Measurements from ENCODE around the gene PRKD2. TPM values are rescaled to one million over a fixed set of nuclear protein-coding genes. Genes with fewer than 3 reads are reported as not detected.

The PRKD2 gene
- total and polyA plus RNA-seq, 2 of the 8 experiments (the other 6 are each of a cell fraction or from before 2014, with no cell fraction given), result 24.4 to 63.8 TPM

DNA sequence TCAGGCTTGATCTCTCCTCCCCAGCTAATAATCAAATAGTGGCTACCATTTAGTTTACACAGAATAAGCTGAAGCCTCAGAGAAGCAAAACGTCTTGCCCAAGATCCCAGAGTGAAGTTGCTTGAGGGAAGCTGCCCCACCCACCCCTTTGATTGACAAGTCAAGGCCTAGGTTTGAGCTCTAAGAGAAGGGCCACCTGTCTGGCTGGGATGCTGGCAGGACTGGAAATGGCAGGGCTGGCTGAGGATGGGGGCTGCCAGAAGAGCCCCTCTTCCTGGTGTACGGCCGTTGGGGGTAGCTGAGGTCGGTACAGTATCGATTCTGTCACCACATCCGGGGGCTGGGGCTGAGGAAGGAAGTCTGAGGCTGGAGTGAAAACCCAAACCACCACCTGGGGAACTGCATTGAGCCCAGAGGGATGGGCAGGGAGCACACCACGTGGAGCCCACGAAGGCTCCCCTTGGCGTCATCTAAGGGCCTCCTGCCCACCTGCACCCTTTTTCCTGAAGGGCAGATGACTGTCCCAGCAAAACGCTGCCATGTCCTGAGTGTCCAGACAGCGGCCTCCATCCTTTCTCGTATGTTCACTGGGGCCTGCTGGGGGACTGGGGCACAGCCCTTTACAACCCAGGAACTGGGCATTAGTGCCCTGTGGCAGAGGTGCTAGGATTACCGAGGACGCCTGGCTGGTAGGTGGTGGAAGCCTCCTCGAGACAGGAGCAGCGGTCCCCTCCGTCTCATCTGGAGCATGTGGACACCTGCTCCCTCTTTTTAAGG, 1.4 kb upstream of the PRKD2 start:
- H3K27me3 ChIP-seq (replicated peaks in 1 of 4; ENCODE audit: control insufficient read depth in 3 of 4, extremely low read depth in 1 of 4, insufficient read depth in 3 of 4, low read length in 3 of 4), result no peaks in the 10 kb centered on the region
- H3K18ac ChIP-seq (ENCODE audit: extremely low read depth, low read length), result no peak overlapping the region; the same call in 1 of the 2 replicates
- peak overlapping the region; percentile 33; the same call in 1 of the 2 replicates for H2AK5ac ChIP-seq (ENCODE audit: low read depth, low read length)
- H3K9ac ChIP-seq (replicated peaks in 1 of 4; ENCODE audit: extremely low read depth in 1 of 4, low read depth in 3 of 4, low read length in 3 of 4), result no peak overlapping the region
- H3K4ac ChIP-seq (replicated peaks; ENCODE audit: insufficient read length, low read depth, low read length), result no peak overlapping the region
- DNase-seq (ENCODE audit: low read depth in 1 of 2, low spot score in 2 of 2), result peak in 1 of 2 experiments; percentile 61
- H2BK20ac ChIP-seq (ENCODE audit: low read length), result no peak overlapping the region
- H3K4me2 ChIP-seq (ENCODE audit: insufficient read depth in 1 of 2, low read depth in 2 of 2, low read length in 2 of 2), result peak overlapping the region; percentile 91 to 95
- H2BK5ac ChIP-seq (ENCODE audit: low read depth, low read length), result peak overlapping the region; percentile 69; the same call in 1 of the 2 replicates
- 0 out of 2 replicates have a peak overlapping the region, but pooled peaks have one; percentile 4 for H2BK15ac ChIP-seq (ENCODE audit: low read length)
- ChIA-PET CTCF (ENCODE audit: partially characterized antibody) (interaction anchor here (0.7 to 1.7 kb wide), 5 partner anchors 11 to 56 kb away, joined by 3 to 17 read pairs (median 5); no protein-coding TSS in a partner anchor), POLR2A (ENCODE audit: partially characterized antibody) (interaction anchor here (0.7 to 2.8 kb wide), 9 partner anchors 10 to 94 kb away, joined by 3 to 7 read pairs (median 3); partner anchors contain the start of gene SLC1A5)
- peaks cover 7 to 16% of the 10 kb centered on the region in 2 experiments for H4K20me1 ChIP-seq (replicated peaks in 1 of 2; ENCODE audit: control insufficient read depth in 1 of 2, insufficient read depth in 2 of 2, low read length in 2 of 2)
- no peak overlapping the region for H3K14ac ChIP-seq (ENCODE audit: insufficient read length)
- H3K79me2 ChIP-seq (ENCODE audit: control insufficient read depth in 1 of 2, insufficient read depth in 2 of 2, low read length in 2 of 2), result peaks cover 0 to 16% of the 10 kb centered on the region in 2 experiments; a peak in 2 of 4 replicates
- 79% methylated on average over 16 of the region's 17 CpGs; no CpG with 5 or more reads in 1 of the 2 experiments for WGBS, 2 experiments (ENCODE audit: extremely low coverage in 1 of 2, insufficient coverage in 1 of 2, insufficient read length in 1 of 2, insufficient replicate concordance in 2 of 2, low coverage in 1 of 2, low lambda C conversion rate in 2 of 2, missing lambda C conversion rate in 1 of 2)
- no peak overlapping the region for H3K56ac ChIP-seq (replicated peaks; ENCODE audit: insufficient read length, low read depth, low read length)
- no peak overlapping the region for H2BK12ac ChIP-seq (ENCODE audit: low read depth, low read length)
- H3K36me3 ChIP-seq (ENCODE audit: control insufficient read depth in 2 of 4, insufficient read depth in 4 of 4, low read length in 3 of 4), result peaks cover 2 to 32% (median 24%) of the 10 kb centered on the region in 4 experiments; a peak in 5 of 8 replicates
- H4K5ac ChIP-seq (ENCODE audit: insufficient read length, low read depth, low read length), result no peak overlapping the region
- FAIRE-seq, result no peak
- no peak overlapping the region for H2AFZ ChIP-seq (ENCODE audit: low read length)
- peak overlapping the region in 1 of 4 experiments; percentile 94; a peak in 3 of 8 replicates for H3K4me3 ChIP-seq (ENCODE audit: extremely low read depth in 1 of 4, insufficient read depth in 2 of 4, low read depth in 3 of 4, low read length in 4 of 4)
- H3K4me1 ChIP-seq (replicated peaks in 1 of 4; ENCODE audit: control insufficient read depth in 3 of 4, insufficient read depth in 4 of 4, low read length in 3 of 4), result peaks cover 0 to 15% (median 6%) of the 10 kb centered on the region in 4 experiments; a peak in 5 of 7 replicates
- H3K27ac ChIP-seq (ENCODE audit: low read depth, low read length), result no peak overlapping the region
- H3K23me2 ChIP-seq (ENCODE audit: low read depth, low read length), result peaks cover 13% of the 10 kb centered on the region; the same call in 1 of the 2 replicates
- H4K8ac ChIP-seq (ENCODE audit: extremely low read depth, insufficient read depth, low read length), result no peak overlapping the region
- H3K79me1 ChIP-seq (ENCODE audit: low read depth, low read length), result 0 out of 2 replicates have a peak, but pooled peaks cover 4% of the 10 kb centered on the region
- H3K9me3 ChIP-seq (ENCODE audit: insufficient read depth in 2 of 2, low read depth in 1 of 2, low read length in 1 of 2), result no peaks in the 10 kb centered on the region
- no peak overlapping the region for H2BK120ac ChIP-seq (replicated peaks; ENCODE audit: low read depth, low read length)
- no peak overlapping the region for H4K91ac ChIP-seq (replicated peaks; ENCODE audit: insufficient read length, low read length)
- no peak overlapping the region for H3K23ac ChIP-seq (ENCODE audit: insufficient read length)
- TF ChIP-seq USF2 (IDR thresholded peaks at IDR 0.05; ENCODE audit: low read length) (no peak), POLR2A (IDR thresholded peaks at IDR 0.05; ENCODE audit: control extremely low read depth in 1 of 2, low read depth in 2 of 2, low read length in 2 of 2) (no peak), RNF2 (IDR thresholded peaks at IDR 0.05; ENCODE audit: borderline replicate concordance, low read depth, low read length, missing control alignments, poor library complexity, severe bottlenecking) (no peak), MAFK (IDR thresholded peaks at IDR 0.05; ENCODE audit: low read depth, low read length) (no peak), NRF1 (IDR thresholded peaks at IDR 0.05; ENCODE audit: low read depth, low read length) (no peak), RBBP5 (IDR thresholded peaks at IDR 0.05; ENCODE audit: borderline replicate concordance, low read depth, low read length) (no peak), CREB1 (IDR thresholded peaks at IDR 0.05) (no peak), CEBPB (IDR thresholded peaks at IDR 0.05; ENCODE audit: low read depth, low read length) (no peak), SIN3A (conservative IDR thresholded peaks at IDR 0.05 in 1 of 2, IDR thresholded peaks at IDR 0.05 in 1 of 2; ENCODE audit: low read depth in 1 of 2, low read length in 2 of 2) (no peak)

Data from H1 (cell line).